Measurements from ENCODE around the gene HEATR9. TPM values are rescaled to one million over a fixed set of nuclear protein-coding genes. Genes with fewer than 3 reads are reported as not detected.

HEATR9 gene
- total and polyA plus RNA-seq, 2 of the 13 experiments (the other 11 are each of a cell fraction or from before 2014, with no cell fraction given) = not detected

- TF ChIP-seq SKI (IDR thresholded peaks at IDR 0.05; ENCODE audit: partially characterized antibody) (peak; percentile 28), ZSCAN31 (CRISPR knock-in tag; IDR thresholded peaks at IDR 0.05; ENCODE audit: low read depth) (peak; percentile 73), ZNF337 (CRISPR knock-in tag; IDR thresholded peaks at IDR 0.05; ENCODE audit: borderline replicate concordance, low read depth) (peak; percentile 73; the same call in 1 of the 2 replicates), ATF4 (CRISPR knock-in tag; IDR thresholded peaks at IDR 0.05) (peak in 1 of 2 experiments; percentile 60; a peak in 2 of 4 replicates), RFX3 (CRISPR knock-in tag; IDR thresholded peaks at IDR 0.05) (no peak), ZNF503 (CRISPR knock-in tag; IDR thresholded peaks at IDR 0.05) (no peak; the same call in 1 of the 2 replicates), ZNF12 (CRISPR knock-in tag; IDR thresholded peaks at IDR 0.05) (peak; percentile 79; the same call in 1 of the 2 replicates), SP140L (CRISPR knock-in tag; IDR thresholded peaks at IDR 0.05; ENCODE audit: borderline replicate concordance) (no peak), HMG20B (CRISPR knock-in tag; conservative IDR thresholded peaks at IDR 0.05) (peak; percentile 19; the same call in 1 of the 2 replicates), ZBTB4 (CRISPR knock-in tag; IDR thresholded peaks at IDR 0.05; ENCODE audit: borderline replicate concordance) (no peak), HES4 (CRISPR knock-in tag; IDR thresholded peaks at IDR 0.05; ENCODE audit: borderline replicate concordance) (no peak; the same call in 1 of the 2 replicates), ZNF839 (CRISPR knock-in tag; IDR thresholded peaks at IDR 0.05; ENCODE audit: borderline replicate concordance) (no peak), MEIS2 (CRISPR knock-in tag; IDR thresholded peaks at IDR 0.05) (peak; percentile 15; the same call in 1 of the 2 replicates), JDP2 (CRISPR knock-in tag; IDR thresholded peaks at IDR 0.05; ENCODE audit: borderline replicate concordance) (no peak; the same call in 1 of the 2 replicates), MED8 (CRISPR knock-in tag; IDR thresholded peaks at IDR 0.05; ENCODE audit: insufficient replicate concordance) (no peak), PRPF4 (IDR thresholded peaks at IDR 0.05; ENCODE audit: low read depth, low read length, poor library complexity, severe bottlenecking) (no peak), SP4 (CRISPR knock-in tag; IDR thresholded peaks at IDR 0.05) (peak; percentile 56; the same call in 1 of the 2 replicates), PAF1 (CRISPR knock-in tag; IDR thresholded peaks at IDR 0.05) (no peak)
- TF ChIP-seq, protein P1, sequence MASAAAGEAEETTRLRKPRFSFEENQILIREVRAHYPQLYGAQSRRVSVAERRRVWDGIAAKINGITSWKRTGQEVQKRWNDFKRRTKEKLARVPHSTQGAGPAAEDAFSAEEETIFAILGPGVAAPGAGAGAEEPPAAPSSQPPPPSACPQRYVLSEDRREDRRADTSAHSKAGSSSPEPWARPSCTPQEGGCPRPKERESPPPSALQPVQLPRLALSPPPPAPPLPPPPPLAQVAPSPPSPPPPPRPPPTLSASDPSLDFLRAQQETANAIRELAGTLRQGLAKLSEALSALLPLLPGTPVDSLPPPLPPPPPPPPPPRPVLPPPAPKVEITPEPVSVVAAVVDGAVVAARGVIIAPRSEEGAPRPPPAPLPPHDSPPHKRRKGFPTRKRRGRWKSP (CRISPR knock-in tag; IDR thresholded peaks at IDR 0.05) = peak; percentile 83
Measured at GRCh38 chr17:35808962-35809854, 59.5 kb downstream of the HEATR9 start, which contains the start of gene TAF15 (continued).

Data from HepG2 (cell line).